ENCODE results near the gene RASA3.

GRCh38 chr13:114072421-114072820, 60.0 kb downstream of the RASA3 start:
- TF ChIP-seq, protein P1, sequence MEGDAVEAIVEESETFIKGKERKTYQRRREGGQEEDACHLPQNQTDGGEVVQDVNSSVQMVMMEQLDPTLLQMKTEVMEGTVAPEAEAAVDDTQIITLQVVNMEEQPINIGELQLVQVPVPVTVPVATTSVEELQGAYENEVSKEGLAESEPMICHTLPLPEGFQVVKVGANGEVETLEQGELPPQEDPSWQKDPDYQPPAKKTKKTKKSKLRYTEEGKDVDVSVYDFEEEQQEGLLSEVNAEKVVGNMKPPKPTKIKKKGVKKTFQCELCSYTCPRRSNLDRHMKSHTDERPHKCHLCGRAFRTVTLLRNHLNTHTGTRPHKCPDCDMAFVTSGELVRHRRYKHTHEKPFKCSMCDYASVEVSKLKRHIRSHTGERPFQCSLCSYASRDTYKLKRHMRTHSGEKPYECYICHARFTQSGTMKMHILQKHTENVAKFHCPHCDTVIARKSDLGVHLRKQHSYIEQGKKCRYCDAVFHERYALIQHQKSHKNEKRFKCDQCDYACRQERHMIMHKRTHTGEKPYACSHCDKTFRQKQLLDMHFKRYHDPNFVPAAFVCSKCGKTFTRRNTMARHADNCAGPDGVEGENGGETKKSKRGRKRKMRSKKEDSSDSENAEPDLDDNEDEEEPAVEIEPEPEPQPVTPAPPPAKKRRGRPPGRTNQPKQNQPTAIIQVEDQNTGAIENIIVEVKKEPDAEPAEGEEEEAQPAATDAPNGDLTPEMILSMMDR (IDR thresholded peaks at IDR 0.05) = no peak
- no peak for TF ChIP-seq POLR2A (IDR thresholded peaks at IDR 0.05)
- TF ChIP-seq POLR2AphosphoS5 (IDR thresholded peaks at IDR 0.05) = no peak

Data from transverse colon (tissue), 4 donors.